NCI-H1105 (cell line): ENCODE data around the gene GPC3.
"Not testable (repeated sequence)": the region's sequence is repeated elsewhere in the genome, so short reads cannot be mapped to it uniquely, and the experiment has no call there.

Source experiments
- DNase-seq: peaks from one replicate; lab custom pipeline; 2025; lab: John Stamatoyannopoulos, UW

The GPC3 gene

DNA sequence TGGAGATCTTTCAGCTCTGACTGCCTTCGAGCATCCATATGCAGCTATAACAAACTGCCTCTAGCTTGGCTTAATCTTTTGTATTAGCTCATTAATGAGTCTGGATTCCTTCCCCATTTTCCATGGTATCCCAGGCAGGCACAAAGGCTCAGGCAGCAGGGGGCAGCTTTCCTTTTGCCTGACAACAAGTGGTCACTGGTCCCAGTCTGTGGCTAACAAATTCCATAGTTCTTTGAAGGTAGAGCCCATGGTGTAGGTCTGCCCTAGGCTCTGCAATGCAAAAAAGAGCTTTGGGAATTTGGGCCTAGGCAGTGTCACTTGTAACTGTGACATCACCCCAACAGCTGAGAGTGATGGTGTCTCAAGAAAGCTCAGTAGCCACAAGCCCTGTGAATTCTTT, 335.7 kb downstream of the GPC3 start:
- no peak for DNase-seq

- DNase-seq: no peak
These were observed 336.8 kb downstream of the GPC3 start for GRCh38 chrX:133648594-133648993.

DNA sequence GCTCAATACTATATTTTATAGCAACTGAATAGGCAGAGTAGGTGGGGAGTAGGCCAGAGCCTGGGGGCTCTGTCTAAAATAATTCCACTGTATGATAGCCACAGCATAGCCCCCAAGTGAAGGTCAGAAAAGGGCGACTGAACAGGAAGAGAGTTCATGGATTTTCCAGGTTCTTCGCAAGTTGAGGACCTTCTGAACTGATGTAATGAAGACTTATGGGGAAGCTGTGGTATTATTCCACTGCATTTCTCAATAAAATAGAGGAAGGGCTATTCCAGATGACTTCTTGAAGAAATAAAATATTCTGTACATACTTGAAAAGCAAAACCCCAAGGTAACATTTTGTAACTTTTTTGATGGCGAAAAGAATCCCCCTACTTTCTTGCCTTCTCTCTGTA, 338.7 kb downstream of the GPC3 start:
- DNase-seq: no peak

GRCh38 chrX:133645977-133646718, 339.2 kb downstream of the GPC3 start:
- DNase-seq: no peak

DNA sequence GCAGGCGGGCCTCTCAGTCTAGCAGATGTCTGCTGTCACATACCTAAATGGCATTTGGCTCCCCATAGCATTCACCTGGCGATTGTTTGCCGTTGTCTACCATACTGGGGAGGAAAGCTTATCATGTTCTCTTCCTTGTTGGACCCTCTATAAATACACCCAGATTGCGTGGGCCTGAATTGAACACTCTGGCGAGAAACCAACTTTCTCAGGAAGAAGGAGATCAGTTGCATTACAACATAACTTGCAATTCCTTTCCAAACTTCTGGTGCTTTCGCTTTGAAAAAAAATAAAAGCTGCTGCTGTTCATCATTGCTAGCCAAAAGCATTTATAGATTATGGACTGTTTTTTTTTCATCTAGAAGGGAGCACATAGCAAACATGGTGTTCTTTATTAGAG, 340.1 kb downstream of the GPC3 start:
- DNase-seq: no peak

DNA sequence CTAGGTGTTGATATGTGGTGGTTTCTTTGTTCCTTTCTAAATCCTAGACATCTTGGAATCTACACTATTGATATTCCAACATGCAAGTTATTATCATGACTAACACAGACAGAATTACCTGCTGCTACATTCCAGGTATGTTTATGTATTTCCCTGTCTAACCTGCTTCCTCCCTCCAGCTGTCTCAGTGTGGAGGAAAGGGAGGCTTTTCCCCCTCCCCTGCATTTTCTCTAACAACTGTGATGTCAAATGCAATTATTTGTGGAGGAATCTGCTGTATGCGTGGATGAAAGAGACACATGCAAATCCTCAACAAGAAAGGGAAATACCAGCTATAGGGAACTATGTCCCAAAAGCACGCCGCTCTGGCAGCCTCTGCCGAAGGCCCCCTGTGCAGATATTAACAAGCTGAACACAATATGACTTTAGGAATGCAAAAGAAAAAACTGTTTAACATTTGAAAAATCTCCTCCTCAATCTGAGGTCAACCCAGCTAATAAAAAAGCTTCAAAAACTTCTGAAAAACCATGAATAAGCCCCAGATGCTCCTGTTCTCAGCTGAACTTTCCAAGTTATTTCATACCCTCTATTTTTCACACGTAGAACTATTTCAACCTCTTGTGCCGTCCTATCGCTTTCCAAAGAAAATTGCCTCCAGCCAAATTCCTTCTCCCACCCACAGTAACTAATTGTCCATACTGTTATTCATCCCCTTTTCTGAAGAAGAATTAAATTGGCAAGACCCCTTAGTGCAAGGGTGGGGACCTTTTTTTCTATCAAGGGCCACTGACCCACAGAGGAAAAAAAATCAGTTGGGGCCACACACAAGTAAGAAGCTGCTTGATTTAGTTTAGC, 345.0 kb downstream of the GPC3 start:
- DNase-seq: no peak

DNA sequence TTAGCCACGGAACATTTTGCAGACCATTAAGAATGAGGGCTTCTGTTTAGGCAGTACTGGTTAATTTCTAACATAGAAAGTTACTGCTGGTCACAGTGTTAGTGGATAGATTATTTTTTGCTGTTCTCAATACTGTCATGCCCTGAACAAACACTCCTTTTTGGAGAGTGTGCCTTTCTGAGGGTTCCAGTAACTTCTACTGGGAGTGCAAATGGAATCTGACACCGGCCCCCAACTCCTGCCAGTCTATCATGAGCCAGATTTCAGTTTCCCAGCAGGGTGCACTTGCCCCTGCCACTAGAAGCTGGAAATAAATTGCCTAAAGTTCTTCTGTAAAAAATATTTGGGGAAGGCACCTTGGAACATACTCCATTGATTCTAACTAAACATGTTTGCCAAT, 345.7 kb downstream of the GPC3 start:
- DNase-seq: no peak

DNA sequence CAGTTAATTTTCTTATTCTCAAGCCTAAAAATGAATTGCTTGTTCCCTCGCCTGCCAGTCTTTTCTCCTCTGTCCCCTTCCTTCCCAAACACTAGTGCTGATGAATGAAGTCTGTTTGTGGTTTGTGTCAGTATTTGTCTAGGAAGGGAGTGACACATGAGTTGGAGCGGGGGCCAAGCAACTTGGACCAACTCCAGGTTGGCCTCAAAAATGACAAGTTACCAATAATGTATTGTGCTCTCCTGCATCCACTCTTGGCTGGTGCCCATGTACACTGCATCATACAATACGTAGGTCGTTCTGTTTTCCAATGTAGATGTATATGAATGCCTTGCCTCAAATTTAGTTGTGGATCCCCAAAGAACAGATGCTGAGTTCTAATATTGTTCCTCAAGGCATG, 347.1 kb downstream of the GPC3 start:
- DNase-seq: peak; percentile 1

- DNase-seq: no peak
These were observed 347.6 kb downstream of the GPC3 start for GRCh38 chrX:133637765-133638164.

DNA sequence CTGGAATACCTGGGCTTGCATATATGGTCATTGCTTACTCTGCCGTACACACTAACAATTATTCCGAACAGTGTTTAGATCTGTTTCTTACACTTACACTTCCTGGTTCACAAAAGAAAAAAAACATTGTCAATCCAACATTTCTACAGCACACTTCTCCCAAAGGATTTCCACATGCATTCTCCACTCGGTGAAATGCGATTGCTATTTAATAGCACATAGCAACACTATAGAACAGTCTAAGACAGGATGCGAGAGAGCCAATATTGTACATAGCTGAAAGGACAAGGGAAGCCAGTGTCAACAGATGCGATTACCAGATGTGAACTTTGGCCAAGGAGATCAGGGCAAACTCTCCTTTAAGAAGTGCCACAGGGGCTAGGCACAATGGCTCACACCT, 349.4 kb downstream of the GPC3 start:
- DNase-seq: no peak

GRCh38 chrX:133634416-133634815, 351.0 kb downstream of the GPC3 start:
- DNase-seq: no peak

DNA sequence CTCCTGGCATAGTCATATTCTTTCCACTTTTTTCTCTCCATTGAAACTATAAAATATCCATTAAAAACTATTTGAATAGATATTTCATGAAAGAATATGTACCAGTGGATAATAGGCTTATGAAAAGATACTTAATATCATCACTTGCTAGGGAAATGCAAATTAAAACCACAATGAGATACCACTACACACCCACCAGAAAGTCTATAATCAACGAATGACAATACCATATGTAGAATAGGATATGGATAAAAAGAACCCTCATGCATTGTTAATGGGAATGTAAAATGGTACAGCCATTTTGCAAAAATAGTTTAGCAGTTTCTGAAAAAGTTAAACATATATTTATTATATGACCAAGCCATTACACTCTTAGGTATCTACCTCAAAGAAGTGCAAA, 351.4 kb downstream of the GPC3 start:
- DNase-seq: no peak

GRCh38 chrX:133633162-133633561, 352.2 kb downstream of the GPC3 start:
- no peak for DNase-seq

- DNase-seq: no peak
These were observed 355.0 kb downstream of the GPC3 start for GRCh38 chrX:133630362-133630761.

- DNase-seq: no peak
These were observed 357.7 kb downstream of the GPC3 start for GRCh38 chrX:133627673-133628072.

DNA sequence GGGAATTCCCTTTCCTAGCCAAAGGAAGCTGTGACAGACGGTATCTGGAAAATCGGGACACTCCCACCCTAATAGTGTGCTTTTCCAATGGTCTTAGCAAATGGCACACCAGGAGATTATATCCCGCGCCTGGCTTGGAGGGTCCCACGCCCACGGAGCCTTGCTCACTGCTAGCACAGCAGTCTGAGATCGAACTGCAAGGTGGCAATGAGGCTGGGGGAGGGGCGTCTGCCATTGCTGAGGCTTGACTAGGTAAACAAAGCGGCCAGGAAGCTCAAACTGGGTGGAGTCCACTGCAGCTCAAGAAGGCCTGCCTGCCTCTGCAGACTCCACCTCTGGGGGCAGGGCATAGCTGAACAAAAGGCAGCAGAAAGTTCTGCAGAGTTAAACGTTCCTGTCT, 364.0 kb downstream of the GPC3 start:
- DNase-seq: not testable (repeated sequence)

- no peak for DNase-seq
These were observed 373.7 kb downstream of the GPC3 start for GRCh38 chrX:133611676-133612075.

DNA sequence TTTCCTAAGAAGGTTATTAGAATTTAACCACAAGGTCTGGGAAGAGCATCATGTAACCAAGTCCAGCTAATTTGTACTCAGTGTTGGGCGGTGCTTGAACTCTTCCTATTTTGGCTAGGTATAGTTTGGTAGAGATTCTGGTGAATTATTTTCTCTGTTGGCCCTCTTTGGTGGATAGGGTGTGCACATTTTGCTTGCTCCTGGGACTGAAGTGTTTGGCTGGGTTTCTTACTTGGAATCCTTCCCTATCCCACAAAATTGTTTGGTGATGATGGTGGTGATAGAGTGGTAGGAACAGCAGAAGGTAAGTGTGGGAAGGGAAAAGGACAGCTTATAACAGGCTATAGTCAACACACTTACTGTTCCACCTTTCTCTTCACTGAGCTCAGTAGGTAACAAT, 375.3 kb downstream of the GPC3 start:
- DNase-seq: no peak

GRCh38 chrX:133609166-133609565, 376.2 kb downstream of the GPC3 start:
- DNase-seq: no peak

DNA sequence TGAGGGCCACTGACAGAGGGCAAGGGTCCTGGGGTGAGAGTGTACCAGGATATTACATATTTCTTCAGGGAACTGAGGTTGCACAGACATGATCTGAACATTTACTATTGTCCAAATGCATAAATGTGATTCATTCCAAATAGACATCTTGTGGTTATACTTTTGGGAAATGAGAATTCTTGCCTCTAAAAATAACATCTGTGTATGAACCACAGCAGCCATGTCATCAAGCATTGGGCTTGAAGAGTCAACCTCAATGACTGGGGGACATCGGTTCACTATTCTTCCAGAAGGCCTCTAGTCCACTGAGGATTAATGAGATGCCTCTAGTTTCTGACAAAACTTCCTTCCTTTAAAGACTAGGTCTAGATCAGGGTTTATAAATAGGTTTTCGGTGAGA, 377.0 kb downstream of the GPC3 start:
- DNase-seq: no peak

GRCh38 chrX:133607419-133608348, 377.7 kb downstream of the GPC3 start:
- DNase-seq: no peak

DNA sequence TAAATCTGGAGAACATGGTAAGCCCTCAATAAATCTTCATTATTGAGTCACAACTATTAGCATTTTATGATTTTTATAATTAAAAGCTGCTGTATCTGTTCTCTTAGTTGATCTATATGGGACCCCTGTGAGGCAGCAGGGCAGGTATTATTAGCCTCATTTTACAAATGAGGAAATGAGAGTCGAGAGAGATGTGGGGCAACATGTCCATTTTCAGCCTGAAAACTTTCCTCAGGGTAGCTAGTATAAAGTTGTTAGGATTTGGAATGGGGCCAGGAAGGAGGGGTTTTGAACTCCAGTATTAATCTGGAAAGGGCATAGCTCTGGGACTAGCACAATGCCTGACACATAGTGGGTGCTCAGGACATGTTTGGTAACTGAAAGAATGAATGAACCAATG, 378.4 kb downstream of the GPC3 start:
- DNase-seq: no peak
